Activated effector memory CD4-positive, alpha-beta T cell treated with anti-CD3 and anti-CD28 coated beads, Interleukin-2, amount 50 U/mL, for 16 hours (primary cell): ENCODE results near the gene C9orf153.
"Not testable (repeated sequence)": the region's sequence is repeated elsewhere in the genome, so short reads cannot be mapped to it uniquely, and the experiment has no call there.

Experiments used
- DNase-seq: peaks from one replicate; pipeline ENCODE4 v3.0.0-alpha.2; 2020

Gene C9orf153

DNA sequence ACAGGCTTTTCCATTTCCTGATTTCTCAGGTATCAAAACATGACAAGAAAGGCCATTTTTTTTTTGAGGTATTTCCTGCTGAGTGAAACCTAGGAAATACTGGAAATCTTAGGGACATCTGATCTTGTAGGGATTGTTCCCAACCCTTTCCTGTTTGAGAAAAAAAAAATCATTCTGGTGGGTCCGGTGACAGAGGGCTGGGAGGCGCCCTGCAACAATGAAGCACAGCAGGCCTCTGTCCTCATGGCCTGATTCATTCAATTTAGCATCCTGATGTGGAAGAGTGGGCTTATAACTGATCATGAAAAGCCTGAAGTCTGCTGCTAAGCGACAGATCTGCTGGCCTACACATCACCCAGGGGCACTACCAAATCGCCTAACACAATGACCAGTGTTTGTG, 3.0 kb upstream of the C9orf153 start:
- no peak for DNase-seq

DNA sequence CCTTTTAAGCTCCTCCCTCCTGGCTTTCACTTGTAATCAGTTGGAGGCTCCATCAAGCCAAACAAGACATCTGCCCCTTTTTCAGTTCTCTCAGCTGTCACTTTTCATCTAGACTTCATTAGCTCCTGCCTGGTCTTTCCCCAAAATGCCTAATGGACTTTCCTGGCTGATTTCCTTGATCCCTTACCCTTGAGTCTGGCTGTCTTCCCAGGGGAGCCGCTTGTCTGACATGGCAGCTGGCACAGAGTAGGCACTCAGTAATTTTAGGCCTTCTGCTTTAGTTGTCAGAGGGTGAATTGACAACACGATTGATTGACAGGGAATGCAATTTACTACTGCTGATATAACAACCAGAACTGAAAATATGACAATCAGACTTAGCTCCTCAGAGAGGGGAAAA, 2.1 kb downstream of the C9orf153 start:
- no peak for DNase-seq

DNA sequence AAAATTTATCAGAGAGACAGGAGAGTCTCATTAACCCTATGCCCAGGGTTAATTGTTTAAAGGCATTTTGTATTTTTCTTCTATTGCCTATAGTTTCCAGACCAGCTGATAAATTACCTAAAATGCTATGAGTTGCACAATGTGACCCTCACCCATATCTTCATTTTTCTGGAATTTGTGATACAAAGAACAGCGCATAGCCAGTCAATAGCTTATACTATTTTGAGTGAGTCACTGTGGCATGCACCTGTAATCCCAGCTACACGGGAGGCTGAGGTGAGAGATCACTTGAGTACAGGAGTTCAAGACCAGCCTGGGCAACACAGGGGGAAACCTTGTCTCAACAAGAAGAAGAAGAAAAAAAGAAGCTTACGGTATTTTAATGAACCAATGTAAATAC, 2.8 kb downstream of the C9orf153 start:
- DNase-seq: no peak

DNA sequence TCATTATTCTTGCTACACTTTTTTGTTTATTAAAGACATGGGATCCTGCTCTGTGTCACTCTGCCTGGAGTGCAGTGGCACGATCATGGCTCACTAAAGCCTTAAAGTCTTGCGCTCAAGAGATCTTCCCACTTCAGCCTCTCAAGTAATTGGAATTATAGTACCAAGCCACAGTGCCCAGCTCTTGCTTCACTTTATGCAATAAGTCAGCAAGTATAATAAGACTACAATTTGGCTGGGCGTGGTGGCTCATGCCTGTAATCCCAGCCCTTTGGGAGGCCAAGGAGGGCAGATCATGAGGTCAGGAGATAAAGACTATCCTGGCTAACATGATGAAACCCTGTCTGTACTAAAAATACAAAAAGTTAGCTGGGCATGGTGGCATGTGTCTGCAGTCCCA, 5.9 kb downstream of the C9orf153 start:
- DNase-seq: no peak

DNA sequence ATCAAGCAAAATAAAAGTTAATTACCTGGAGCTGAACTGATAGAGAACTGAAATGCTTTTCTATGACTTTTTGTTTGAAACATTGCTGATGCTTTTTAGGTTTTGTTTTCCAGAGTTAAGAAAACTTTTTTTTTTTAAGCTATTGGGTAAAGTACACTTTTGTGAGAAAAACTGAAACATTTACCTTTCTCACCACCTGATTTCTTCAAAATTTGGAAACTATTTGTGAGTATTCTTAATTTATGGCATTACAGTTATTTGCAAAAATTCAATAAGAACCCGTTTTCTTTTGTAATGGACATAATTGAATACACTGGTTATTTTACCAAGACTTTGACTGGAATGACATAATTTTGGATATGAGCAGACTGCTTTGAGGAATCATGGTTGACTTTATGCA, 6.6 kb downstream of the C9orf153 start:
- DNase-seq: no peak

DNA sequence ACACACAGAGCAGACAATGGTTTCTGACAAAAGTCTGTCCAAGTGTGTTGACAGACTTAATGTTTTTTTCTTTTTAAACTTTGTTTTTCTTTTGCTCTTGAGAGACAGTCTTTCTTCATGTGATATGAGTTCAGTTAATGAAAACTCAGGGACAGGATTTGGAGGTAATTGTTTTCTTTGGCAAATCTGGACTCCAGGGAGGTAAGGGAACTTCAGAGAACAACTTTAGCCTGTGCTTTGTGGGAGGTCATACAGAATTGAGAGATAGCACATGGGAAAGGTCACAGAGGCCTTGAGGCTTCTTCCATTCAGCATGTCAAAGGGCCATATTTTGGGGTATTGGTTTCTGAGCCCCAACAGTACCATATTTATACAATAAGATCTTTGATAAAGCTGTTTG, 9.3 kb downstream of the C9orf153 start:
- DNase-seq: no peak

DNA sequence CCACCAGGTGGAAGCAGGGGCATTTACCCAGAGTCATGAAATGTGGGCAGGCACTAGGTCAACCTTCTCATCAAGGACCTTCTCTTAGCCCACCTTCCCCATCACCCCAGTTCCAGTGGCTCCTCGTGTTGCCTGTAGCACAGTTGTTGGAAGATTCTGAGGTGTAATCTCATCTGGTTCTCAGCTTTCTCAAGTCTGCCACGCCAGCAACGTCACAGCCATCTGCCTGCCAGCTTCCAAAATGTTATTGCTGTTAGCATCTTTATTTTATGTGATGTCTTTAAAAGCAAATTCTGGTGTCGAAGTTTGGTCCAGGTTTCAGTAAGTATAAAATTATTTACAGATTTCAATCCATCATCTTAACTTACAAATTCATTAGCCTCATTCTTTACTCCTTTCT, 10.7 kb downstream of the C9orf153 start:
- no peak for DNase-seq

DNA sequence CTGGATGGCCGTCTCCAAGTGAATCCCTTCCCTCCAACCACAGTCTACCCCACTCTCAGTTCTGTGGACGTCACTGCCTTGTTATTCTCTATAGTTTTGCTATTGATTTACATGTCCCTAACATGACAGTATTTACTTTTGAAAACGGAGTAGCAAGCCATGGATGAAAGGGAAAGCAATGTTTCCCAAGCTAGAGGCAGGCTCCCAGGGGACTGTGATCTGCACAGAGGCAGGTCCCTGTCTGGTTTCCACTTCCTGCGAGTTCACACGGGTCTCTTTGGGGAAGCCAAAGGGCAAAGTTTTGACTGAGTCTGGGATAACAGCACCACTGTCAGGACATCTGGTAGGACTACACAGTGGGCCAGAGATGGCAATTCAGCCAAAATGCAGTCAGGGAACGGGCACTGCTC, 12.7 kb downstream of the C9orf153 start:
- DNase-seq: no peak

DNA sequence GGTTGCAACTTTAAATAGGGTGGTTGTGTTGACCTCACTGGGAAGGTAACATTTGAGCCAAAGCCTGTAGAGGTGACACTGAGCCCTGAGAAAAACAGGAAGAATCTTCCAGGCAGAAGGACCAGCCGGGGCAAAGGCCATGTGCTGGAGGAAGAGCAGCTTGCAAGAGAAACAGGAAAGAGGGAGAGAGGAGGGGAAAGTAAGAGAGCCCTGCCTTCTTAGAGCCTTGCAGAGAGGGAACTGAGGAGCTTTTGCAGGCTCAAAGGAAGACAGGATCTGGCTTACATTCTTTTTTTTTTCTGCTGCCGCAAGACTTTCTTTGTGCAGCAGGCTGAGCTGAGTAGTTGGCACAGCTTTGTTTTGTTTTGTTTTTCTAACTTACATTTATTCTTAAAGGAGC, 17.4 kb downstream of the C9orf153 start:
- no peak for DNase-seq

DNA sequence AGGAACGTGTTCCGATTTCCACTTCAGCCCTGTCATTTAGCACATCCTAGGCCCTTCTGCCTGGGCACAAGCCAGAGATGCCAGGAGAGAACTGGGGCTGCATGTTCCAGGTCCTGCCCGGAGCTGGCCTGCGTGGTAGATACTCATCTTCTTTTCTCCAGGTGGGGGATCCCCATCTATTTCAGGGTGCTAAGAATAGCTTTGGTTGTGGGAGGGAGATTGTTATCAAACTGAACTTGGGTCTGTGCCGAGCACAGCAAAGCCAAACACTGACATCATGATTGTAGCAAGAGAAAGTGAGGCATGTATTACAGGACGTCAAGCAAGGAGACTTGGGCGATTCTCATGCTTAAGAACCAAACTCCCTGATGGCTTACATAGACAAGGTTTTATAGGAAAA, 18.2 kb downstream of the C9orf153 start:
- DNase-seq: no peak

DNA sequence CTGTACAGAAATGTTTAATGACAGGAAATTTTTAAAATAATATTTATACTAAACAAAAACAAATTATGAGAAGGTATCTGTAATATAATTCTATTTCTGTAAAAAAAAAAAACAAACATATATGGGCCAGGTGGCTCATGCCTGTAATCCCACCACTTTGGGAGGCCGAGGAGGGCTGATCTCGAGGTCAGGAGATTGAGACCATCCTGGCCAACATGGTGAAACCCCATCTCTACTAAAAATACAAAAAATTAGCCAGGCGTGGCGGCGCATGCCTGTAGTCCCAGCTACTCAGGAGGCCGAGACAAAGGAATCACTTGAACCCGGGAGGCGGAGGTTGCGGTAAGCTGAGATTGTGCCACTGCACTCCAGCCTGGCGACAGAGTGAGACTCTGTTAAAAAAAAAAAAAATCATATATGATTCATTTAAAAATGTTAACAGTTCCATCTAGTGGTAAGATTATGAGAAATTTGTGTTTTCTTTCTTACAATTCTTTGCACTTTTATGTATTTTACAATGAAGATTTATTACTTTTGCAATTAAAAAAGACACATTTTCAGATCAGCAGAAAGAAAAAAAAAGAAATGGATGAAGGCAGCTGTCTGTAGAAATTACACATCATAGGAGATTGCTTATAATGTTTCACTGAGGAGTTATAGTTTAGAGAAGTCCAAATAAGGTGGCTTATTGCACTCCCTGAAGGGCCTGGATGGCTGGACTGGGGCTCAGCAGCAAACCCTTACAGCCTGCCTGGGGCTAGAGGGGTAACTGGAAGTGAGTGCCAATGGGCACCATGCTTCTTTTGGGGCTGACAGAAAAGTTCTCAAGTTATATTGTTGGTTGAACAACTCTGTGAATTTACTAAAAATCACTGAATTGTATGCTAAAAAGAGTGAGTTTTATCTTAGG, 20.3 kb downstream of the C9orf153 start:
- no peak for DNase-seq

DNA sequence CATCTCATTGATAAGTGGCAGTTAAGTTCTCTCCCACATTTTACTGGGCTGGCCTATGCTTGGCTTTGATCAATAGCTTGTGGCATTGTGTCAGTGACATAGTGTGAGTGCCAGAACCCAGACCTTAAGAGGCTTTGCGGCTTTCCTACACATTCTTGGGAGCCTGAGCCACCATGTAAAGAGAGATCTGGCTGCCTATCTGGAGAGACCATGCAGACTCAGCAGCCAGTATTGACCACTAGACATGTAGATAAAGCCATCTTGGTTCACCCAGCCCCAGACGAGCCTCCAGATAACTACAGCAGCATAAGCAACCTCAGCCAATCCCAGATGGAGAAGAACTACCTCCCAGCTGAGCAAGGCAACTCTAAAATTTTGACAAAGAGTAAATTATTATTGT, 28.6 kb downstream of the C9orf153 start:
- no peak for DNase-seq

DNA sequence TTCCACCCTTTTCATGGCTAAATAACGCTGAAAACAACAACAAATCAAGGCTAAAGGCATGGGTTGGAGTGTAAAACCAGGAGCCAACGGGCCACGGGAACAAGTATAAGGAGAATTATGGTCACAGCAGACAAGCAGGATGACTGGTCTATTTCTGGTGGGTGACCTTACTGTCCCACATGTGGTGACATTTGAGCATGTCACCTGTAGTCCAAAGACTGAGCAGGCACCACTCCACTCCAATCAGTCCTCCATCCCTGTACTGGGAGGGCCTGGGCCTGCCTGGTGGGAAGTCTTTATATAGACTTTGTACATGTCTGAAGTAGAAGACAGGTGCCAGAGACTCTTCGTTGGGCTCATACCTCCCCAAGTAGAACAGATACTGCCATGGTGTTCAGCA, 36.8 kb downstream of the C9orf153 start:
- no peak for DNase-seq

DNA sequence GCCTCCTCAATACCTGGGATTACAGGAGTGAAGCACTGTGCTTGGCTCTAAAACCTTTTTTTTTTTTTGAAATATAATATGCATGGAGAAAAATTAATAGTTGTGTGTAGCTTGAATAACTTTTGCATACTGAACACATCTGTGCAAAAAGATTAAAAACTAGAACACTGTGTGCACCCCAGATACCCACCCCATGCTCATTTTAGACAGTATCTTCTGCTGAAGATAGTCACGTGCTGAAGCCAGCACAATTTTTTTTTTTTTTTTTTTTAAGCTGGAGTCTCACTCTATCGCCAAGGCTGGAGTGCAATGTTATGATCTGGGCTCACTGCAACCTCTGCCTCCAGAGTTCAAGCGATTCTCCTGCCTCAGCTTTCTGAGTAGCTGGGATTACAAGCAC, 39.9 kb downstream of the C9orf153 start:
- no peak for DNase-seq

DNA sequence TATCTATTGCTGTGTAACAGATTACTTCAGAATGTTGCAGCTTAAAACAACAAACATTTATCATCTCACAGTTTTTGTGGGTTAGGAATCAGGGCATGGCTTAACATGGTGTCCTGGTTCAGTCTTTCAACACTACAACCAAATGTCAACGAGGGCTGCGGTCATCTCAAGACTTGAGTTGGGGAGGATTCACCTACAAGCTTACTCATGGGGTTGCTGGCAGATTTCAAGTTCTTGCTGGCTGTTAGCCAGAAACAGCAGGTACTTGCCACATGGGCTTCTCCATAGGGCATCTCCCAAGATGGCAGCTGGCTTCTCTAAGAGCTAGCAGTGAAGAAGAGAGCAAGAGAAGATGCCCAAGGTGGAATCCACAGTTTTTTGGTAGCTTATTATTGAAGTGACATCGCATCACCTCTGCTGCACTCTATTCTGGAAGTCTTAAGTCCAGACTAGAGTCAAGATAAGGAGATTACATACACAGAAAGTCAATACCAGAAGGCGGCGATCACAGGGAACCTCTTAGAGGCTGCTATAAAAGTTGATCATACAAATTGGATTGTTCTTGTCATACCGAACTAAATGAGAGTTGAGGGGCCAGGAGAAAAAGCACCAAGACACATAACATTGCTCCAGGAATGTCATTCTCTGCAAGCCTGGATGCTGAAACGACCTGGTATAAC, 42.2 kb downstream of the C9orf153 start:
- no peak for DNase-seq

DNA sequence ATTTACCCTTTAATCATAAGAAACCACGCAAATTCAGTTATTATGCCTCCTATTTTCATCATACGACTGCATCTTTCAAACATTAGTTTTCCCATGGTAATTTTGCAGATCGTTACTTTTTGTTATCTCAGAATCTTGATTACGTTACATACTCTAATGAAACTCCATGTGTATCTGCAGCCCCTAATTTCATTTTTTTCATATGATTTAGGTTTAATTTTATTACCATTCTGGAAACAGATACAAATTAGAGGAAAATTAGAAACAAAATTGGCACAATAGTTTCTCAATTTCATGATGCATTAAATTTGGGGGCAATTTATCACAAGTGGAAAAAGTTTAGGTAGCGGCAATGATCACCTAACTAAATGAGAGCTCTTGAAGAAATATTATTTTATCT, 52.3 kb downstream of the C9orf153 start:
- no peak for DNase-seq

DNA sequence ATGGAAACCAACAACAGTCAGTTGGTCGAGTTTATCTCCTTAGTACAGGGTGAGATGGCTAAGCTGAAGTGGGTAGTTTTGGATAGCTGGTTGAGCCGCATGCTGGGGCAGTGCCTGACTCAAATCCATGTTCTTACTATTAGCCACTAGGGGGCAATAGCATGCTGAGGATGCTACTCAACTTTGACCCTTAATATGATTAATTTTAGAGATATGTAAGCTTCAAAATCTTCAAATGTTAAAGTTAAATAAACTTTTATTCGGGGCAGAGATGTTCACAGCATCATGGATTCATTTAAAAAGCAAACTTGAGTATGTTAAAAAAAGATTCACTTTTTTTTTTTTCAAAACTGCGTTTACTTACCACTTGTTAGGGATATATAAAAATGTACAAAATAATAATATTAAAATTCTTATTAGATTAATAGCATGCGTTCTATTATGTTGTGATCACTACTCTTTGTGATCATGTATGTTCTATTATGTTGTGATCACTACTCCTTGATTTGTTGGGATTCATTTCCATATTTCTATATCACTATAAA, 57.0 kb downstream of the C9orf153 start:
- no peak for DNase-seq

DNA sequence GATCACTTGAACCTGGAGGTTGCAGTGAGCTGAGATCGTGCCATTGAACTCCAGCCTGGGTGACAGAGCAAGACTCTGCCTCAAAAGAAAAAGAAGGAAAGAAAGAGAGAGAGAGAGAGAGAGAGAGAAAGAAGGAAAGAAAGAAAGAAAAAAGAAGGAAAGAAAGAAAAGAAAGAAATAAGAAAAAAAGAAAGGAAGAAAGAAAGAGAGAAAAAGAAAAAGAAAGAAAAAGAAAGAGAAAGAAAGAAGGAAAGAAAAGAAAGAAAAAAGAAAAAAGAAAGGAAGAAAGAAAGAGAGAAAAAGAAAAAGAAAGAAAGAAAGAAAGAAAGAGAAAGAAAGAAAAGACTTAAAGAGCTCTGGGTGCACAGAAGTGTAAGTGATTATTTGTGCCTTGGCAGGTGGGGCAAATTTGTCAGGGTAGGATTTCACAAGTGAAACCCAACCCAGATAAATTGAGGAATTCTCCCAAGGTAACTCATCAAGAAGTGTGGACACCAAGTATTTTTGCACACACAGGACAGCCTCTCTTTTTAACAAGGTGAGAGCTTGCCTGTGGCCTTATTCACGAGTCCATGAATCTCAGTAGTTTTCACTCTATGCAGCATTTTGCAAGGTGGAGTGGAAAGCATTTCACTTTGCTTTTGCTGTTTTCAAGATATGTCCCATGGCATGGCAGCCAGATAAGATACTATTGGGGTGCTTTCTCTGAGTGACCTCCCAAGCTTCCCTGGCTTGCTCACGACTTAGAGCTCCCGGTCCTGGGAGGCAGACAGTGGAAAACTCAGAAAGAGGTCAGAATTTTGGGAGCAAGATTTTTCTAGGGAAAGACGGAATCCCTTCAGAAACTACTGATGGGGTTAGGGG, 57.8 kb downstream of the C9orf153 start:
- DNase-seq: no peak

DNA sequence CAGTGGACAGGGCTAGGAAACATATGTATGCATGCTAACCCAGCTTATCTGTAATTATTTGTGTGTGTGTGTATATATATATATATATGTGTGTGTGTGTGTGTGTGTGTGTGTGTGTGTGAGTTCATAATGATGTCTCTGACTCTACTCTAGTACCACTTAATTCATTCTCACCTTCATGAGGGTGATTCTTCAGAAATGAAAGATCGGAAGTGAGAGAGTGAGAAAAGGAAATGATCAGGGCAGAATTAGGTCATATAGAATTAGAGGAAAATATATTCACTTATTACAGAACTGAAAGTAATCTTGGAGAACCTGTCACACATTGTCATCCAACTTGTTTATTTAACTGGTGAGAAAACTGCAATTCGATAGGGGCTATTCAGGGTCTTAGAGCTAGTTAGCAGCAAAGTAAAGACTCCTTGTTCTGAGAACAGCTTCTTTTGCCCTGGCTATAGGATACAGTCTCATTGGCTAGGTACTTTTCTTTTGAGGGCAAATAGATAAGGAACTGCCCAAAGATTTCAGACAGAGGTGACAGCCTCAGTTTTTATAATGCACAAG, 58.8 kb downstream of the C9orf153 start:
- no peak for DNase-seq

DNA sequence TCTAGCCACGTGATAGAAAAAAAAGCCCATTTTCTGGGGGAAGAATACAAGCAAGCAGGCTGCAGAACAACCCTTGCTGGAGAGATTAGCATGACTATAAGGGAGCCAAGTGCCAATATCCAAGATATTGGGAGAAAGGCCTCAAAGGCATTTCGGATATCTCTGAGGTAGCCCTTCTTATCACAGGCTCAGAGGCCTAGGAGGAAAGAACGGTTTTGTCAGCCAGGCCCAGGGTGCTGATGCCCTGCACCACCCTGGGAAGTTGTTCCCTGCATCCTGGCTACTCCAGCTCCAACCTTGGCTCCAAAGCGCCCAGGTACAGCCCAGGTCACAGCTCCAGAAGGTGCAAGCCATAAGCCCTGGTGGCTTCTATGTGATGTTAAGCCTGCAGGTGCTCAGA, 66.4 kb downstream of the C9orf153 start:
- no peak for DNase-seq

DNA sequence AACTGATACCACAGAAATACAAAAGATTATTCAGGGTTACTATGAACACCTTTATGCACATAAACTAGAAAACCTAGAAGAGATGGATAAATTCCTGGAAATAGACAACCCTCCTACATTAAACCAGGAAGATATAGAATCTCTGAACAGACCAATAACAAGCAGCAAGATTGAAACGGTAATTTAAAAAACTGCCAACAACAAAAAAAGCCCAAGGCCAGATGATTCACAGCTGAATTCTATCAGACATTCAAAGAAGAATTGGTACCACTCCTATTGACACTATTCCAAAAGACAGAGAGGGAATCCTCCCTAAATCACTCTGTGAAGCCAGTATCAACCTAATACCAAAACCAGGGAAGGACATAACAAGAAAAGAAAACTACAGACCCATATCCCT, 68.8 kb downstream of the C9orf153 start:
- DNase-seq: not testable (repeated sequence)

DNA sequence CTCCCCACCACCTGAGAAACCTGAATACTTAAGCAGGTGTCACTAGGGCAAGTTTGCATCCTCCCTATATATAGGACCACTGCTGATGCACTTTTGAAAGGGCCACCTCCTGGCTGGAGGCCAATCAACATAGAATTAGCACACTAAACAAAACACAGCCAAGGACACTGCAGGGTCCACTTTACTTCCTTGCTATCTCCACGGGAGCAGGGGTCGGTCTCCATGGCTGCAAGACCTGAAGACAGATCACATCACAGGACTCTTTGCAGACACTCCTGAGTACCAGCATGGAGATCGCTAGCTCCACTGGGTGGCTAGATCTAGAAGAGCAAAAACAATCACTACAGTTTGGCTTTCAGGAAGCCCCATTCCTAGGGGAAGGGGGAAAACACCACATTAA, 72.3 kb downstream of the C9orf153 start:
- no peak for DNase-seq

DNA sequence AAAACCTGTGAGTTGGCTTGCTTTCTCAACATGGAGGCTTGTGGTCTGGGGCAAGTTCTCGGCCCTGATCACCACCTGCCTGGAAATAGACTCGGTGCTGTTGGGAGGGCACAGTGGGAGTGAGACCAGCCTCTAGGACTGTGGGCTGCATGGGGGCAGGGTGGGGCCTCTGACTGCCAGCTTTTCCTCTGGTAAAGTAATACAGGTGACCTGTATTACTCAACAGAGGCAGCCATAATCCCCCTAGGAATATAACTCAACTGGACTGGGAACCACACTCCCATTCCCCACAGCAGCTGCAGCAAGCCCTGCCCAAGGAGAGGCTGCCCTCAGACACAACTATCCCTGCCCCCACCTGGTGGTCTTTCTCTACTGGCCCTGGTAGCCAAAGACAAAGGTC, 72.8 kb downstream of the C9orf153 start:
- no peak for DNase-seq
